HG03045 (cell line): ENCODE results near the gene EBF4.

Experiments
- ATAC-seq: cut with Tn5 transposase; IDR thresholded peaks from one replicate; pipeline ENCODE4 v1.9.1; 2021; ENCODE audit warnings: mild to moderate bottlenecking, moderate library complexity; ENCODE audit not compliant: unreplicated experiment

The EBF4 gene

GRCh38 chr20:2741463-2741862, 48.9 kb downstream of the EBF4 start:
- ATAC-seq: no peak

DNA sequence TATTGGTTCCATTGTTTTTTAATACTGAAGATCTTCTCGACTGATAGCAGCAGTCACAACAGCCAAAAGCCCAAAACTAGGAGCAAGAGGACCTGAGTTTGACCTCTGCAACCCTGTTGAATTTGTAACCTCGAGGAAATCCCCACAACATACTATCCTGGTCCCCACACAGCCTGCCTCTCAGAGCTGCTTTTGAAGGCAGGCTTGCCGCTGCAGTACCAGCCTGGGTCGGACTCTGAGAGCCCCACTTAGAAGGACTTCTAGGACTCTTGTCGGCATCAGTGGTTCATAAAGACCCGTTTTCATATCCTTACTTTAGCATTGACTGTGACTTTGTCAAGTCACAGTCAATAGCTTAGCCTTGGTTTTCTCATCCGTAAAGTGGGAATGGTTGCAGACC, 49.3 kb downstream of the EBF4 start:
- no peak for ATAC-seq

- no peak for ATAC-seq
These were observed 49.9 kb downstream of the EBF4 start for GRCh38 chr20:2742431-2742830.

- no peak for ATAC-seq
These were observed 50.5 kb downstream of the EBF4 start for GRCh38 chr20:2742934-2743559.

DNA sequence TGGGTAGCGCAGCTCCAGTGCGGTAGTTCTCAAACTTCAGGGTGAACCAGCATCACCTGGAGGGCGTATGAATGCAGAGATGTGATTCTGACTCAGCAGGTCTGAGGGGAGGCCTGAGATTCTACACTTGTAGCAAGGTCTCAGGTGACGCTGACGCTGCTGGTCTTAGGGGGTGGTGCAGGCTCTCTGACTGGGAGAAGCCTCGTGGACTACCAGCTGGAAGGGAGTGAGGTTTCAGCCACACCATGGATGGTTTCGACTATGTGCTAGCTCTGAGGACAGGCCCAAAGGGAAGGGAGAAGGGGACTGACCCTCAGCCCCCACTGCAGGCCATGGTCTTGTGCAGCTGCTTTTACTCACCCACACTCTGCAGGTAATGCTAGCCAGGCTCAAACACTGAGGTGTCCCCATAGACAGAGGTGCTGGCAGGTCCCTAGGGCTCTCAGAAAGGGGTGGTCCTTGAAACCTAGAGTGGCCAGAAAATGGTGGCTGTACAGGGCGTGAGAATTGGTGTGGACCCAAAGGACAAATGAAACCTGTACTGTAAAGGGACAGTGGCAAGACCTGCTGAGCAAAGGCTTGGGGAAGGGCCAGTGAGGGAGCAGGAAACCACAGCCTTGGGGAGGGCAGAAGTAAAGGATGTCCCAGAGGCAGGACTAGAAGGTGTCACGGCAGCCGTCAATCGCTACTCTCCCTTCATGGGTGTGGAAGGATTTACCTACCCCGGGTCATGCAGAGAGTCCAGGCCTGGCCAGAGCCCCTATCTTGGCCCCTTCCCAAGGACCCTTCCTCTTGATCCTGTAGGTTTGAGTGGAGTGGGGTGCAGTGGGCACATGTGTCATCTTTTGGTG, 52.7 kb downstream of the EBF4 start:
- ATAC-seq: no peak

DNA sequence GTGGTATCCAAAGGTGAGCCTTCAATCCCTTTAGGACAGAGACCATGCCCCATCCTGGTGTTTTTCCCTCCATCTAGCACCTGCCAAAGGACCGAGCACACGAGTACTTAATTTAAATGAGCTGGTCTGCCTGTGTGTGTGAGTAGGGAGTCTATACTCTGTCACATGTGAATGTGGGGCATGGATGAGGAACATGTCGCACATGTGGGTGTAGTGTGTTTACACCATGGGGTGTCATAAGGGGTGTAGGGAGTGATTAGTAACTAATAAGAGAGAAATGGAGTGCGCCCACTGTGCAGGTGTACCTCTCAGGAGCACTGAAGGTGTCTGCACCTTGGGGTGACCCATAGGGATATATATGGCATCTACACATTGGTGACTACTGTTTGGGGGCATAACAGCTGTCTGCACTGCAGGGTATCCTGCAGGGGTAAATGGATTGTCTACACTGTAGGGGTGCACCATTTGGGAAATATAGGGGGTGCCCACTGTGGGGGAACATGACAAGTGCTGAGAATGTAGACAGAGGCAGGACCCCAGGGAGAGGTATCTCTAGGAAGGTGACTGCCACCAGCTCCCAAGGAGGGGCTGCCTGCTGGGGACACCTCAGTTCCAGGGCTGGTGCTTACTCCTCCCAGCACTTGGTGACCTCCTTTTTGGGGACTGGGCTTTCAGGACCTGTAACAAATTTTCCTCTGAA, 53.5 kb downstream of the EBF4 start:
- no peak for ATAC-seq

DNA sequence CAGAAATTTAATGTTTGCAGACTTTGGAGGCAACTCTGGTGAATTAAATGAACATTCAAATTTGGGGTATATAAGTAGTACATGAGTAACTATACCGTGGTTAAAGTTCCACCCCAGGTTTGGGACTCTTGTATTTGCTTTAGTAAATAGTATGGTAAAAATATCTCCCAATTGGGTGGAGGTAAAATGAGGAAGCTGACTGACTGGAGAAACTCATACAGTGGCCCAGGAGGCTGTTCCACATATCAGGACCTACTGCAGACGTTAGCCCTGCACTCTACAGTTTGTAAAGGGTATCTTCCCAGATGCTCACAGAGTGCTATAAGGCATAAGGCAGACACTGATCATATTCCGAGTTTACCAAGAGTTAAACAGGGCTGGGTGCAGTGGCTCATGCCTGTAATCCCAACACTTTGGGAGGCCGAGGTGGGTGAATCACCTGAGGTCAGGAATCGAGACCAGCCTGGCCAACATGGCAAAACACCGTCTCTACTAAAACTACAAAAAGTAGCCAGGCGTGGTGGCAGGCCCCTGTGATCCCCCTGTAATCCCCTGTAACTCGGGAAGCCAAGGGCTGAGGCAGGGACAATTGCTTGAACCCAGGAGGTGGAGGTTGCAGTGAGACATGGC, 54.2 kb downstream of the EBF4 start:
- no peak for ATAC-seq

DNA sequence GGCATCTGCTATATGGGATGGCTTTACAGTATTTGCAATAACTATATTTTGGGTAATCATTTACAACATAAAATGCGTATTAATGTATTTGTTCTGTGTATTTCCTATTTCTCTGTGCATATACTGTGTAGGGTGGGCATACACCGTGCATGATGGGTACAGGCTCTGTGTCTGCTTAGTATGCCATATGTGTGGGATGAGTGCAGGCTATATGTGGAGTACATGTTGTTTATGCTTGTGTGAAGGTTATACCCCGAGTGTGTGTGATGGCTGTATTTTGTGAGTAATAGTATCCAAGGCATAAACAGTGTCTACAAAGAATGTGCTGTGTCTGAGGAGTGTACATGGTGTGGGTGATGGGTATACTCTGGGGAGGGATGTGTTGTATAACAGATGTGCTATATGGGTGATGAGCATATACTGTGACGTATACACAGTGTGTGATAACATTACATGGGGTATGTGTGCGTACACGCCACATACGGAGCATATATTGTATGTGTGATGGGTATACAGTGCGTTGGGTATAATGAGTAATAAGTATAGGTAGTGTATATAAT, 55.2 kb downstream of the EBF4 start:
- no peak for ATAC-seq

DNA sequence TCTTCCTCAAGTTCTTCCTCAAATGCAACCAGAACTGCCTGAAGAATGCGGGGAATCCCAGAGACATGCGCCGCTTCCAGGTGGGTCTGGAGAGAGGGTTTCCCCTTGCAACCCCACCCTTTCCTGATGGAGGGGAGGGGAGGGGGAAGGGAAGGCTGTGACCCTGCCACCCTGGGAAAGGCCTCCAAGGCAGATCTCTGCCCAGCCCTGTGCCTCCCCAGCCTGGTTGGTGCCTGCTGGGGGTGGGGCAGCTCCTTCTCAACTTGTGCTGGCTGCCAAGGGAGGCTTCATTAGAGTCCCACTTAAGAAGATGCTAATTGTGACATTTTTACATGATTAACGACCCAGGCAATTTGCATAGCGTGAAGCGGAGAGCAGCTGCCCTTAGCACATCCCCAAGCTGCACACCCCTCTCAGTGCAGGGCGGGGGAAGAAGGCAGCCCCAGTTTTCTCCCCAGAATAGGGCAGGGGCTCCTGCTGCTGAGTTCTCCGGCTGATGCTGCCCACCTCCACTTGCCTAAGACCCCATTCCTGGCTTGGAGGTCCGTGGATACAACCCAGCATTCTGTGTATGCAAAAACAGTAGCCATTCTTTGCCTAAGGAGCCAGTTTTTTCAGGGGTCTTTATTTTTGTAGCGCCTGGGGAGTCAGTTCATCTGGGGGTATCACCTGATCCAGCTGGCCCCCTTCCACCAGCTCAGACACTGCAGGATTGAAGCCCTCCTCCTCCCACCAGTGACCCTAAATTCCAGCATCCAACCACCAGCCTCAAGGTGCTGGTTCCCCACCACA, 56.2 kb downstream of the EBF4 start:
- no peak for ATAC-seq

DNA sequence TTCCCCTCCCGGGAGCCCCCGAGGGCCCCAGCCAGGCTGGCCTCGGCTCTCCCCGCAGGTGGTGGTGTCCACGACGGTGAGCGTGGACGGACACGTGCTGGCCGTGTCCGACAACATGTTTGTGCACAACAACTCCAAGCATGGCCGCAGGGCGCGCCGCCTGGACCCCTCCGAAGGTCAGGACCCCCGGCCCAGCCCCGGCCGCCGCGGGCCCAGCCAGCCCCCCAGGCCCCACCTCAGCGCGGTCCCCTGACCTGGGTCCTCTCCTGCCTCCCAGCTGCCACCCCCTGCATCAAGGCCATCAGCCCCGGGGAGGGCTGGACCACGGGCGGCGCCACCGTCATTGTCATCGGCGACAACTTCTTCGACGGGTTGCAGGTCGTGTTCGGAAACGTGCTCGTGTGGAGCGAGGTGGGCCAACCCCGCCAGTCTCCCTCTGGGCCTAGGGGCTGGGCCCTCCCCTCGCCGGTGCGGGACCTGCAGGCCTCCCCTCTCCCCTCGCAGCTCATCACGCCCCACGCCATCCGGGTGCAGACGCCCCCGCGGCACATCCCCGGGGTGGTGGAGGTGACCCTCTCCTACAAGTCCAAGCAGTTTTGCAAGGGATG, 56.9 kb downstream of the EBF4 start:
- no peak for ATAC-seq

DNA sequence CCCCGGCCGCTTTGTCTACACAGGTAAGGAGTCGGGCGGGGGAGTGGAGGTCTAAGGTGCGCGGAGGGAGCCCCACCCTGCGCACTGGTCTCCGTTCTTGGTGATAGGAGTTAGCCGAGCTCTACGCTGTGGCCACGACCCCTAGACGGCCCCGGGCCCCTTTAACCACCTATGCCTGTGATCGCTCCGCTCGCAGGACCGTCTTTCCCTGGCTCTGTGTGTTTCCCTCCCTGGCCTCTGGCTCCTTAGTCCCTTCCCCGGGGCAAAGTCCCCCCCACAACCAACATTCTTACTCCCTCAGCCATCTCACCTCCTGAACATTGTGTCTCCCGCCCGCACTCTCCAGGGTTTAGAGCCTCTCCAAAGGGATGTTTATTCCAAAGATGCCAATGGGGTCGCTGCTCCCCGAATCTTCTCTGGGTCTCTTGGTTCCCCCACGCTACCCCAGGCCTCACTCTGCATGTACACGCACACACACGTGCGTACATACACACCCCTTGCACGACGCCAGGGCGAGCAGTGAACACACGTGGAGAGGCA, 57.4 kb downstream of the EBF4 start:
- ATAC-seq: no peak

- ATAC-seq: no peak
These were observed 58.1 kb downstream of the EBF4 start for GRCh38 chr20:2750491-2751251.

GRCh38 chr20:2751347-2751877, 58.8 kb downstream of the EBF4 start:
- ATAC-seq: no peak

GRCh38 chr20:2751878-2752566, 59.4 kb downstream of the EBF4 start:
- ATAC-seq: no peak

DNA sequence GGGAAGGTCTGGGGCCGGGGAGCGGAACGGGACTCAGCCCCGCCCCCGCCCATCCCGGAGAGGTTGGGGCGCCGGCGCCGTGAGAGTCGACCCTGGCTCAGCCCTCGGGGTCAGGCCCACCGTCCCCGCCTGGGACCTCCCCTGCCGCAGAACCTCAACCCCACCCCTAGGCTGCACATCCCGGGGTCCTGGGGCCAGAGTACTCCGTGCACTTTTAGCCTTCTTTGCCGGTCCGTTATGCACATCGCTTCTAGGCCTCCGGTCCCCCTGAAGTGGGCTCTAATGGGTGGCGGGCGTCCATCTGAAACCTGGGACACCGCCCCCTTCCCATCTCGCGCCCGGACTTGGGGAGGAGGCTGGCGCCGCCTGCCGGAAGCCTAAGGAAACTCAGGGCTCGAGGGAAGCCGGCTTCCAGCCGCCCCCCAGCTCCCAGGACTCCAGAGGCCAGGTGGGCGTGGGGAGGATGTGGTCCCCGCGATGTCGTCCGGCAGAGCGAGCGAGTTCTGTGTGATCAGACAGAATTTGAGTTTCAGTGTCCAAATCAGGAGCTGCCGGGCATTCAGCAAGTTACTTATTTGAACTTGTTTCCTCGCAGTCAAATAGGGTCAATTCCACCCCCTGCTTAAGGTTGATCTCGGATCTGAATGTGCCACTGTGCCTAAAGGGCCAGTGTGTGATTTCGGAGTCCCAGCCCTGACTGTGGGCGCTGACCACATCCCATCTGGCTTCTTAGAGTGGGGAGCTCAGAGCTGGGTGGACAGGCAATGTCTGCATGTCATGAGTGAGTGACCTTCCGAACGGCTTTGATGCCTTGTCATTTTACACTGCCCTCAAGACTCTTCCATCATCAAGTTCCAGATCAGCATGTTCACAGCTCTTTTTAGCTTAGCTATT, 60.2 kb downstream of the EBF4 start:
- ATAC-seq: no peak

- no peak for ATAC-seq
These were observed 61.0 kb downstream of the EBF4 start for GRCh38 chr20:2753461-2754040.

DNA sequence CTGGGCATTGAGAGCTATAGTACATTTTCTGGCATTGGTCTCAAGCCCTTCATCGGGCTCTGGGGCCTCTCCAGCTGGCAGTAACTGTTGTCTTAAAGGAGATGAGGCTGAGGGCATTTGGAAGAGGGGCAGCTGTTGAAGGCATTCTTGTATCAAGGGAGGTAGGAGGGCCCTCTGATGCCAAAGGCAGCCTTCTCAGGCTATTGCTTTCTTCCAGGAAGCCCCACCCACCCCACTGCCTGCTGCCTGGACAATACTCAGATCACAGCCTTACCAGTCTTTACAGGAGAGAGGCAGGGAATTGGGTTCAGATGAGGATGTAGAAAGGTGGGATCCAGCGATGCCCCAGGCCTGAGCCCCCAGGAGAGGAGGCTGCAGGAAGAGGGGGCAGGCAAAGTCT, 61.8 kb downstream of the EBF4 start:
- ATAC-seq: no peak
